ENCODE data around the gene CRELD2.

CRELD2 gene

GRCh38 chr22:49970528-49971231 lies 52.2 kb downstream of the CRELD2 start:
- DNase-seq = peak; percentile 95

- peak; percentile 50 for DNase-seq
Measured at GRCh38 chr22:49971232-49972162, 53.1 kb downstream of the CRELD2 start.

- no peak for DNase-seq
Measured at GRCh38 chr22:49972163-49973017, 54.0 kb downstream of the CRELD2 start.

- no peak for DNase-seq
Measured at GRCh38 chr22:49973018-49973961, 54.9 kb downstream of the CRELD2 start.

GRCh38 chr22:49975543-49976389 lies 57.3 kb downstream of the CRELD2 start:
- no peak for DNase-seq

GRCh38 chr22:49976439-49977175 lies 58.2 kb downstream of the CRELD2 start:
- no peak for DNase-seq

Data from T-helper 9 cell (primary cell).